ENCODE results near the gene CREM.
A peak's percentile ranks its signal among the peaks of the same experiment; 100 is the strongest.

CREM gene

DNA sequence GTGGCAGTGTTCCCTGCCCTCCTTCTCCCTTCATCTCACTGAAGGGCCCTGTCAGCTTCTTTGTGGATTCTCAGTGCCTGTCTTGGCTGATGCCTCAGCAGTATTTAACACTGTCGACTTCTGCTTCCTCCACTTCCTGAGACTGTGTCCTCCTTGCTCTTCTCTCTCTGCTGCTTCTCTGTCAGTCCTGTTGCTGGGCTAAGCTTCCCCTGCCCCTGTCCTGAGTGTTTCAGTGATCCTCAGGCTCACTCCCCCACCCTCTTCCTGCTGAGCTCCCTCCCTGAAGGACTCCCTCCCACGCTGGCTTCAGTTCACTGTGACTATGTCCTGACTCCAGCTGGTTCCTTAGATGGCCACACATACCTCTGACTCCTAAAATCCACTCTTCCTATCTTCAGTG is 64.9 kb downstream of the CREM start:
- Histone ChIP-seq H3K4me3 (no peak overlapping the region), H3K27ac (peak overlapping the region in 1 of 2 donors; percentile 77)
- no peak for DNase-seq (ENCODE audit: low spot score)
- TF ChIP-seq, protein P1, sequence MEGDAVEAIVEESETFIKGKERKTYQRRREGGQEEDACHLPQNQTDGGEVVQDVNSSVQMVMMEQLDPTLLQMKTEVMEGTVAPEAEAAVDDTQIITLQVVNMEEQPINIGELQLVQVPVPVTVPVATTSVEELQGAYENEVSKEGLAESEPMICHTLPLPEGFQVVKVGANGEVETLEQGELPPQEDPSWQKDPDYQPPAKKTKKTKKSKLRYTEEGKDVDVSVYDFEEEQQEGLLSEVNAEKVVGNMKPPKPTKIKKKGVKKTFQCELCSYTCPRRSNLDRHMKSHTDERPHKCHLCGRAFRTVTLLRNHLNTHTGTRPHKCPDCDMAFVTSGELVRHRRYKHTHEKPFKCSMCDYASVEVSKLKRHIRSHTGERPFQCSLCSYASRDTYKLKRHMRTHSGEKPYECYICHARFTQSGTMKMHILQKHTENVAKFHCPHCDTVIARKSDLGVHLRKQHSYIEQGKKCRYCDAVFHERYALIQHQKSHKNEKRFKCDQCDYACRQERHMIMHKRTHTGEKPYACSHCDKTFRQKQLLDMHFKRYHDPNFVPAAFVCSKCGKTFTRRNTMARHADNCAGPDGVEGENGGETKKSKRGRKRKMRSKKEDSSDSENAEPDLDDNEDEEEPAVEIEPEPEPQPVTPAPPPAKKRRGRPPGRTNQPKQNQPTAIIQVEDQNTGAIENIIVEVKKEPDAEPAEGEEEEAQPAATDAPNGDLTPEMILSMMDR (IDR thresholded peaks at IDR 0.05), result no peak

DNA sequence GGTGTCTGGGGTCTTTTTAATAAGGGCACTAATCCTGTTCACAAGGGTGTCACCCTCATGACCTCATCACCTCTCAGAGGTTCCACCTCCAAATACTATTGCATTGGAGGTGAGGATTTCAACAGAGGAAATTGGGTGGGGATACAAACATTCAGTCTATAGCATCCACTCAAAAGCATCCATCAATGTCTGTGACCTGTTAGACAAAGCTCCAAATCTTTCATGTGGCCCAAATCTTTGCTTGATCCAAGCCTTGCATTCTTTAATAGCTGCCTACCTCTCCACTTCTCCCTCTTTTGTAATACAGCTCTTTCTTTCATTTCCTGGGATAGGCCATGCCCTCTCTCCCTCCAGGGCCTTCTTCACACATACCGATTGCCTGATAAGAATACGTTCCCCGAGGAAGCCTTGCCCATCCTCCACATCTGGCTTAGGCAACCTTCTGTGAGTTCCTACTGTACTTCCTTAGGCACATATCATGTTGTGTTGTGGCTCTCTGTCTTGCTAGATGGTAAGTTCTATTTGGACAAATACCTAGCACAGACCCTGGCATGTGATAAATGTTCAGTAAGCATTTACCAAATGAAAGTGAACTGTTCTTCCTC is 66.1 kb downstream of the CREM start:
- TF ChIP-seq, protein P1 (IDR thresholded peaks at IDR 0.05), result no peak
- DNase-seq (ENCODE audit: low spot score), result no peak
- peak overlapping the region in 1 of 2 donors; percentile 77 for H3K27ac ChIP-seq
- no peak overlapping the region for H3K4me3 ChIP-seq

DNA sequence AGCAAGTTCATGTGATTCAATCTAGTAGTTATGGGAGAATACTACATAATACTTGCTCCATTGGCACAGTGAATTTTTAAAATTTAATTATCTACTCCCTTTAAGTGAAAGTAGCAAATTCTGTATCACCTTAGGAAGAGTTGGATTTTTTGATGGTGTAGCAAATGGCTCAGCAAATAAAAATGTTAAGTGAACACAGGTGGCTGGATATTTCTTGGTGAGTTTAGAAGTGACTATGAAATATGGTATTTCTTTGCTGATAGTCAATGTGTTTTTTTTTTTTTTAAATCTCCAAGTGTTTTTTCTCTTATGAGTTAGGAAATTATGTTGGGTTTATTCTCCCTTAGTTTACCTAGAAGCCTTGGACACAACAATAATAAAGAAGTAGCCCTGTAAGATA is 67.8 kb downstream of the CREM start:
- TF ChIP-seq, protein P1 (IDR thresholded peaks at IDR 0.05), result no peak
- no peak overlapping the region for H3K4me3 ChIP-seq
- no peak for DNase-seq (ENCODE audit: low spot score)
- no peak overlapping the region for H3K27ac ChIP-seq

DNA sequence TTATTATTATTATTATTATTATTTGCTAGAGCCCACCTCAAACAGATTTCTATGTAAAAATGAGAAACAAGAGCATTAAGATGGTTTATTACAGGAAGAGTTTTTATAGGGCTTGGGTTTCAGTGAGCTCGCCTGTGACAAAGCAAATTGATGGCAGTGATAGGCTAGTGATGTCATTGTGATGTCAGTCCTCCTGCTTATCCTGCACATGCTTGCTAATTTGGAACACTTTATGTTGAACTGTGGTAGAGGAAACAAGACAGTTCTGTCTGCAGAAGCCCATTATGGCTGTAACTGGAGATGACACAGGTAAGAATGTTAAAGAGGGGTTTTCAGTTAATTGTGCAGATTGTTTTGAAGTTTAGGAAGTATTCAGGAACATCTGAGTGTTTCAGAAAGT is 68.3 kb downstream of the CREM start:
- Histone ChIP-seq H3K27ac (peak overlapping the region; percentile 83 to 94), H3K4me3 (peak overlapping the region; percentile 67)
- no peak for DNase-seq (ENCODE audit: low spot score)
- TF ChIP-seq, protein P1 (IDR thresholded peaks at IDR 0.05), result no peak

DNA sequence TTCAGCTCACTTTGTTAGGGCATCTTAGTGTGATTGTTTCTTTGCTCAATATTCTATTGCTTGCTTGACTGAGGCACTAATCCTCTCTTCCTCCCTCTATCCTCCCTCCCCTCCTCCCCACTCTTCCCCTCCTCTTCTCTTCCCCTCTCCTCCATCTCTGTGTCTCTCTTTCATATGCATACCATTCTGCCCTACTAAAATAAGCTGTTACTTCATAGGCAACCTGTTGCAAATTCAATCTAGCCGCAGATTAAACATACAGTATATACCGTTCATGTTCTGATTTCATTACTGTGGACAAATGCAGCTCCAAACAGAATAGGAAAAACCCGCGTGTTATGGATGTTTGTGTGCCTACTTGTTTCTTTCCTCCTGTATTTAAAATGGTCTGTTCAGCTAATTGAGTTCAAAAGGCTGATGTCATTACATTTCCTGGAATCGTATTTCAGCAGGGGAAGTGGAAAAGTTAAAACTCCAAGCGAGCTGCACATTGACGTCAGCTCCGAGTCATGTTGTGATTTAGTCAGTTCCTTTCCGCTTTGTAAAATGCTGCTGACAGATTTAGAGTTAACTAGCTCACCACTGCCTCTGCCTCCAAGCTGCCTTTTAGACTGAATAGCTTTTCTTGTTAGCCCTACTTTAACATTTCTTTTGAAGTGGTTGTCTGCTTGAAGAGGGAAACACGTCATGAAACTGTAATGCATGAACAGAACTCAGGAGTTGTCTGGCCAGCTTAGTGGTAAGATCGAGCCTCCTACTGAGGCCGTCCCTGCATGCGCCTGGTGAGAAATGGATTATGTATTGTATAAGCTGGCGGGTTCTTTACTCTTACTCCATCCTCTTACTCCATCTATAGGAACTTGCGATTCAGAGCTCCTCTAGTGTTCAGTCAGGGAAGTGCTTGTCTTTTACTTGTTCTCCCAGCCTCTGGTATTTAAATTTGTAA is 69.0 kb downstream of the CREM start:
- peak overlapping the region; percentile 67 for H3K4me3 ChIP-seq
- peak overlapping the region; percentile 83 to 94 for H3K27ac ChIP-seq
- peak; percentile 83 for DNase-seq (ENCODE audit: low spot score)
- TF ChIP-seq, protein P1 (IDR thresholded peaks at IDR 0.05), result peak; percentile 81

DNA sequence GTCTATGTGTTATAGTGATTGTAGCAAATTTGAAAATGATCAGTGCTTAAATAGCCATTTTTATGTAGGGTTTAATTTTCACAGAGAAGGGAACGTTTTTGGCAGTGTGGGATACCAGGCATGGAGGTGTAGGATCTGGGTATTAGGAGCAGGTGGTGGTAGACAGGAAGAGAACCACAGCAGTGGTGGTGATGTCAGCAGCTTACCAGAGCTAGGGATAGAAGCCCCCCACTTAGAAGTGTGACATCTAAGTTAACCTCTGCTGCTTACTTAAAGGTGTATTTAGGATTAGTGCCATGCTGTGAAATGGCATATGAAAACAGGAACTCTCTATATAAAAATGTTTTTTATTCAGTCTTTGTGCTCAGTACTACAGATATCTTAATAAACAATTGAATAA is 73.8 kb downstream of the CREM start:
- TF ChIP-seq, protein P1 (IDR thresholded peaks at IDR 0.05), result no peak
- Histone ChIP-seq H3K4me3 (no peak overlapping the region), H3K27ac (no peak overlapping the region)
- DNase-seq (ENCODE audit: low spot score), result no peak
